ENCODE measurements around the gene SLC31A1.

SLC31A1 gene

GRCh38 chr9:113205861-113206260 lies 15.5 kb upstream of the SLC31A1 start:
- TF ChIP-seq FOXP2 (optimal IDR thresholded peaks at IDR 0.05; ENCODE audit: borderline replicate concordance, extremely low read depth, extremely low read length, insufficient read depth): no peak
- TF ChIP-seq POLR2AphosphoS5 (IDR thresholded peaks at IDR 0.05; ENCODE audit: low read depth, low read length): no peak
- TF ChIP-seq SIN3A (IDR thresholded peaks at IDR 0.05; ENCODE audit: borderline replicate concordance, insufficient read depth, low read length): no peak
- TF ChIP-seq REST (IDR thresholded peaks at IDR 0.05; ENCODE audit: insufficient read depth in 1 of 2, low read depth in 2 of 2, low read length in 2 of 2): no peak
- TF ChIP-seq TAF1 (IDR thresholded peaks at IDR 0.05; ENCODE audit: borderline replicate concordance, insufficient read depth, low read length): no peak

- TF ChIP-seq TAF1 (IDR thresholded peaks at IDR 0.05; ENCODE audit: borderline replicate concordance, insufficient read depth, low read length) (no peak), SIN3A (IDR thresholded peaks at IDR 0.05; ENCODE audit: borderline replicate concordance, insufficient read depth, low read length) (no peak), REST (IDR thresholded peaks at IDR 0.05; ENCODE audit: insufficient read depth in 1 of 2, low read depth in 2 of 2, low read length in 2 of 2) (no peak)
Observed at GRCh38 chr9:113210815-113211214, 10.5 kb upstream of the SLC31A1 start.

GRCh38 chr9:113215132-113215531 lies 6.2 kb upstream of the SLC31A1 start:
- no peak for TF ChIP-seq POLR2AphosphoS5 (IDR thresholded peaks at IDR 0.05; ENCODE audit: low read depth, low read length)
- no peak for TF ChIP-seq REST (IDR thresholded peaks at IDR 0.05; ENCODE audit: insufficient read depth in 1 of 2, low read depth in 2 of 2, low read length in 2 of 2)
- no peak for TF ChIP-seq FOXP2 (optimal IDR thresholded peaks at IDR 0.05; ENCODE audit: borderline replicate concordance, extremely low read depth, extremely low read length, insufficient read depth)
- TF ChIP-seq TAF1 (IDR thresholded peaks at IDR 0.05; ENCODE audit: borderline replicate concordance, insufficient read depth, low read length): no peak
- TF ChIP-seq SIN3A (IDR thresholded peaks at IDR 0.05; ENCODE audit: borderline replicate concordance, insufficient read depth, low read length): no peak

GRCh38 chr9:113216406-113216805 lies 4.9 kb upstream of the SLC31A1 start:
- TF ChIP-seq REST (IDR thresholded peaks at IDR 0.05; ENCODE audit: insufficient read depth in 1 of 2, low read depth in 2 of 2, low read length in 2 of 2): no peak
- TF ChIP-seq SIN3A (IDR thresholded peaks at IDR 0.05; ENCODE audit: borderline replicate concordance, insufficient read depth, low read length): no peak
- no peak for TF ChIP-seq POLR2AphosphoS5 (IDR thresholded peaks at IDR 0.05; ENCODE audit: low read depth, low read length)
- no peak for TF ChIP-seq TAF1 (IDR thresholded peaks at IDR 0.05; ENCODE audit: borderline replicate concordance, insufficient read depth, low read length)
- TF ChIP-seq FOXP2 (optimal IDR thresholded peaks at IDR 0.05; ENCODE audit: borderline replicate concordance, extremely low read depth, extremely low read length, insufficient read depth): no peak
